ENCODE results near the gene WNT3A. TPM values are rescaled to one million over a fixed set of nuclear protein-coding genes. Genes with fewer than 3 reads are reported as not detected.

Gene WNT3A
- total and polyA plus RNA-seq, 2 donors, result 0.02 TPM; not detected in 1

DNA sequence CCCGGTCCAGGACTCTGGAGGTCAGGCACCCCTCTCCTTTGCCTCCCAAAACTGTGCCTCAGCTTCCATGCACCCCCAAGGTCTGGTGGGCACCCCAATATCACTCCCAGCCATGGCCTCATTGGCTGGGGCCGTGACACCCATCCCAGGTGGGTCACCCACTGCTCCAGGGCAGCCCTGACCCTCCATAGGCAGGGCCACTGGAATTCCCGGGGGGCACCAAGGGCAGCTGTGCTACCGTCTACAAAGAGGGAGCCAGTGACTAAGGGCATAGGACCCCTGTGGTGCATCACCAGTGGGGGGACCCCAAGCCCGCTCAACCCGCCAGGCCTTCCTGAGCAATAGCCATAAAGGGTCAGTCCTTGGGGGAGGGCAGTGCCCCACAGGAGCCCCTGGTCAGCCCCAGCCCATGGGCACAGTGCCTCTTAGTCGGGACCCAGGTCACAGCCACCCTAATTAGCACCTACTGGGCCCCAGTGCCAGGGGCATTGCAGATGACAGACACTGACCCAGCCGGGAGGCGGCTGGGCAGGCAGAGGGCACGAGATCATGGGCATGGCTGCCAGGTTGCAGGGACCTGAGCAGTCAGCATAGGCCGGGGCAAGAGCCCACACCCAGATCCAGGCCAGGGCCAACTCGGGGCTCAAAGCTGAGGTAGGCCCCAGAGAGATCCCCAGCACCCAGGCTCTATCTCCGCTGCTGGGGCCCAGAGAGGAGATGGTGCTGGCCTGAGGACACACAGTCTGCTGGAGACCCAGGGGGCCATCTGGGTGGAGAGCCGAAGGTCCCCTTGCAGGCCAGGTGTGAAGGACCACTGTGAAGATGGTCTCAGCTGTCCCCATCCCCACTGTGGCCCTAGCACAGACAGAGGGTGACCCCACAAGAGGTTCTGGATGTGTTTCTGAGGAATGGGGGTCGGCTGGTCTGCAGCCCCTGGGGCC is 56.7 kb downstream of the WNT3A start:
- Histone ChIP-seq H3K27me3 (ENCODE audit: control insufficient read depth in 2 of 2, insufficient read depth in 1 of 2, low read length in 1 of 2) (peaks cover 26 to 90% of the 10 kb centered on the region in 2 donors), H3K9me3 (ENCODE audit: control insufficient read depth in 2 of 2, insufficient read depth in 1 of 2, low read length in 1 of 2) (peaks cover 3 to 15% of the 10 kb centered on the region in 2 donors), H3K27ac (ENCODE audit: low read depth in 1 of 2, low read length in 1 of 2) (no peak overlapping the region), H3K36me3 (ENCODE audit: control insufficient read depth in 2 of 2, insufficient read depth in 2 of 2, low read length in 1 of 2) (no peaks in the 10 kb centered on the region), H3K4me1 (ENCODE audit: control insufficient read depth in 2 of 2, insufficient read depth in 2 of 2, low read length in 2 of 2) (peaks cover 4 to 14% of the 10 kb centered on the region in 2 donors), H3K4me3 (ENCODE audit: low read length in 2 of 2) (no peak overlapping the region)
- WGBS, result 88% methylated on average over 15 of the region's 15 CpGs
- DNase-seq (ENCODE audit: low read depth in 6 of 9, low spot score in 9 of 9), result no peak

DNA sequence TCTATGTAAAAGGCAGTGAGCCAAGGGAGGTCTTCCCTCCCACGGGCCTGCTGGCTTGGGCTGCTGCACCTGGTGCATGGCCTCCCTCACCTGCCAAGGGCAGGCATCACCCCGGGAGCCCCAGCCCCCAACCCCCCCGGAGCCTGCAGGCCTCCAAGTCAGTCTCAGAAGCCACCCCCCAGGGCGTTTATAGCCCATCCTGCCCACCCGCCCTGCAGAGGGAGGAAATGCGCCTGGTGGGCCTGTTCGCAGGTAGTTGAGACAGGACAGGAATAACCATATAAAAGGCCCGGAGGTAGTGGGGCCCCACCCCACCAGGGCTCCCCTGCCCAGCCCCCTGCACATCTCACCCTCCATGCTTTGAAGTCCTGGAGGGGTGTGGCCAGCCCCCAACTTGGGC is 57.5 kb downstream of the WNT3A start:
- DNase-seq (ENCODE audit: low read depth in 6 of 9, low spot score in 9 of 9), result no peak
- no peaks in the 10 kb centered on the region for H3K36me3 ChIP-seq (ENCODE audit: control insufficient read depth in 2 of 2, insufficient read depth in 2 of 2, low read length in 1 of 2)
- H3K4me1 ChIP-seq (ENCODE audit: control insufficient read depth in 2 of 2, insufficient read depth in 2 of 2, low read length in 2 of 2), result peaks cover 4 to 12% of the 10 kb centered on the region in 2 donors
- 71% methylated on average over 8 of the region's 8 CpGs for WGBS
- H3K4me3 ChIP-seq (ENCODE audit: low read length in 2 of 2), result no peak overlapping the region
- H3K9me3 ChIP-seq (ENCODE audit: control insufficient read depth in 2 of 2, insufficient read depth in 1 of 2, low read length in 1 of 2), result peaks cover 3 to 13% of the 10 kb centered on the region in 2 donors
- H3K27me3 ChIP-seq (ENCODE audit: control insufficient read depth in 2 of 2, insufficient read depth in 1 of 2, low read length in 1 of 2), result peaks cover 20 to 90% of the 10 kb centered on the region in 2 donors
- no peak overlapping the region for H3K27ac ChIP-seq (ENCODE audit: low read depth in 1 of 2, low read length in 1 of 2)

- Histone ChIP-seq H3K36me3 (ENCODE audit: control insufficient read depth in 2 of 2, insufficient read depth in 2 of 2, low read length in 1 of 2) (no peaks in the 10 kb centered on the region), H3K9me3 (ENCODE audit: control insufficient read depth in 2 of 2, insufficient read depth in 1 of 2, low read length in 1 of 2) (peaks cover 0 to 8% of the 10 kb centered on the region in 2 donors), H3K27ac (ENCODE audit: low read depth in 1 of 2, low read length in 1 of 2) (no peak overlapping the region), H3K27me3 (ENCODE audit: control insufficient read depth in 2 of 2, insufficient read depth in 1 of 2, low read length in 1 of 2) (peaks cover 14 to 89% of the 10 kb centered on the region in 2 donors), H3K4me3 (ENCODE audit: low read length in 2 of 2) (no peak overlapping the region), H3K4me1 (ENCODE audit: control insufficient read depth in 2 of 2, insufficient read depth in 2 of 2, low read length in 2 of 2) (peaks cover 0 to 6% of the 10 kb centered on the region in 2 donors)
- DNase-seq (ENCODE audit: low read depth in 6 of 9, low spot score in 9 of 9), result no peak
- WGBS, result 87% methylated on average over 15 of the region's 15 CpGs
These were observed 58.1 kb downstream of the WNT3A start for GRCh38 chr1:228064741-228065542.

- H3K27me3 ChIP-seq (ENCODE audit: control insufficient read depth in 2 of 2, insufficient read depth in 1 of 2, low read length in 1 of 2), result peaks cover 6 to 88% of the 10 kb centered on the region in 2 donors
- no peak for DNase-seq (ENCODE audit: low read depth in 6 of 9, low spot score in 9 of 9)
- 85% methylated on average over 15 of the region's 15 CpGs for WGBS
These were observed 58.9 kb downstream of the WNT3A start for GRCh38 chr1:228065543-228066347.

GRCh38 chr1:228066416-228066815 is 59.6 kb downstream of the WNT3A start:
- Histone ChIP-seq H3K4me3 (ENCODE audit: low read length in 2 of 2) (no peak overlapping the region), H3K27me3 (ENCODE audit: control insufficient read depth in 2 of 2, insufficient read depth in 1 of 2, low read length in 1 of 2) (peaks cover under 1 to 86% of the 10 kb centered on the region in 2 donors), H3K27ac (ENCODE audit: low read depth in 1 of 2, low read length in 1 of 2) (no peak overlapping the region), H3K9me3 (ENCODE audit: control insufficient read depth in 2 of 2, insufficient read depth in 1 of 2, low read length in 1 of 2) (no peaks in the 10 kb centered on the region), H3K4me1 (ENCODE audit: control insufficient read depth in 2 of 2, insufficient read depth in 2 of 2, low read length in 2 of 2) (no peaks in the 10 kb centered on the region), H3K36me3 (ENCODE audit: control insufficient read depth in 2 of 2, insufficient read depth in 2 of 2, low read length in 1 of 2) (no peaks in the 10 kb centered on the region)
- WGBS, result 43% methylated on average over 4 of the region's 4 CpGs
- DNase-seq (ENCODE audit: low read depth in 6 of 9, low spot score in 9 of 9), result no peak

More at GRCh38 chr1:228065543-228066347, 58.9 kb downstream of the WNT3A start:
- Histone ChIP-seq H3K4me3 (ENCODE audit: low read length in 2 of 2) (no peak overlapping the region), H3K36me3 (ENCODE audit: control insufficient read depth in 2 of 2, insufficient read depth in 2 of 2, low read length in 1 of 2) (no peaks in the 10 kb centered on the region), H3K4me1 (ENCODE audit: control insufficient read depth in 2 of 2, insufficient read depth in 2 of 2, low read length in 2 of 2) (no peaks in the 10 kb centered on the region), H3K9me3 (ENCODE audit: control insufficient read depth in 2 of 2, insufficient read depth in 1 of 2, low read length in 1 of 2) (no peaks in the 10 kb centered on the region), H3K27ac (ENCODE audit: low read depth in 1 of 2, low read length in 1 of 2) (no peak overlapping the region)

GRCh38 chr1:228066891-228067654 is 60.3 kb downstream of the WNT3A start:
- 67% methylated on average over 10 of the region's 10 CpGs for WGBS
- H3K27me3 ChIP-seq (ENCODE audit: control insufficient read depth in 2 of 2, insufficient read depth in 1 of 2, low read length in 1 of 2), result peaks cover 0 to 83% of the 10 kb centered on the region in 2 donors
- no peak for DNase-seq (ENCODE audit: low read depth in 6 of 9, low spot score in 9 of 9)

GRCh38 chr1:228068359-228068758 is 61.6 kb downstream of the WNT3A start:
- Histone ChIP-seq H3K27me3 (ENCODE audit: control insufficient read depth in 2 of 2, insufficient read depth in 1 of 2, low read length in 1 of 2) (peaks cover 0 to 83% of the 10 kb centered on the region in 2 donors), H3K27ac (ENCODE audit: low read depth in 1 of 2, low read length in 1 of 2) (no peak overlapping the region)
- 81% methylated on average over 7 of the region's 7 CpGs for WGBS

More at GRCh38 chr1:228066891-228067654, 60.3 kb downstream of the WNT3A start:
- no peak overlapping the region for H3K27ac ChIP-seq (ENCODE audit: low read depth in 1 of 2, low read length in 1 of 2)
- H3K9me3 ChIP-seq (ENCODE audit: control insufficient read depth in 2 of 2, insufficient read depth in 1 of 2, low read length in 1 of 2), result no peaks in the 10 kb centered on the region
- H3K4me1 ChIP-seq (ENCODE audit: control insufficient read depth in 2 of 2, insufficient read depth in 2 of 2, low read length in 2 of 2), result no peaks in the 10 kb centered on the region
- H3K36me3 ChIP-seq (ENCODE audit: control insufficient read depth in 2 of 2, insufficient read depth in 2 of 2, low read length in 1 of 2), result no peaks in the 10 kb centered on the region
- H3K4me3 ChIP-seq (ENCODE audit: low read length in 2 of 2), result no peak overlapping the region

DNA sequence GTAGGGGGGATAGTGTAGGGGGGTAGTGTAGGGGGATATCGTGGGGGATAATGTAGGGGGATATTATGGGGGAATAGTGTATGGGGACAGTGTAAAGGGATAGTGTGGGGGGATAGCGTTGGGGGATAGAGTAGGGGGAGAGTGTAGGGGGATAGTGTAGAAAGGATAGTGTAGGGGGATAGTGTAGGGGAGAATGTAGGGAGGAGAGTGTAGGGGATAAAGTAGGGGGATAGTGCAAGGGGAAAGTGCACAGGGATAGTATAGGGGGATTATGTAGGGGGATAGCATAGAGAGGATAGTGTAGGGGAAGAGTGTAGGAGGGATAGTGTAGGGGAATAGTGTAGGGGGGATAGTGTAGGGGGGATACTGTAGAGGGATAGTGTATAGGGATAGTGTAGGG is 63.4 kb downstream of the WNT3A start:
- H3K4me1 ChIP-seq (ENCODE audit: control insufficient read depth in 2 of 2, insufficient read depth in 2 of 2, low read length in 2 of 2), result no peaks in the 10 kb centered on the region
- no peak overlapping the region for H3K4me3 ChIP-seq (ENCODE audit: low read length in 2 of 2)
- no peak overlapping the region for H3K27ac ChIP-seq (ENCODE audit: low read depth in 1 of 2, low read length in 1 of 2)
- no peaks in the 10 kb centered on the region for H3K9me3 ChIP-seq (ENCODE audit: control insufficient read depth in 2 of 2, insufficient read depth in 1 of 2, low read length in 1 of 2)
- no peak for DNase-seq (ENCODE audit: low read depth in 6 of 9, low spot score in 9 of 9)
- peaks cover 0 to 81% of the 10 kb centered on the region in 2 donors for H3K27me3 ChIP-seq (ENCODE audit: control insufficient read depth in 2 of 2, insufficient read depth in 1 of 2, low read length in 1 of 2)
- 53% methylated on average over 2 of the region's 2 CpGs for WGBS
- H3K36me3 ChIP-seq (ENCODE audit: control insufficient read depth in 2 of 2, insufficient read depth in 2 of 2, low read length in 1 of 2), result no peaks in the 10 kb centered on the region

More at GRCh38 chr1:228068359-228068758, 61.6 kb downstream of the WNT3A start:
- Histone ChIP-seq H3K4me3 (ENCODE audit: low read length in 2 of 2) (no peak overlapping the region), H3K36me3 (ENCODE audit: control insufficient read depth in 2 of 2, insufficient read depth in 2 of 2, low read length in 1 of 2) (no peaks in the 10 kb centered on the region), H3K9me3 (ENCODE audit: control insufficient read depth in 2 of 2, insufficient read depth in 1 of 2, low read length in 1 of 2) (no peaks in the 10 kb centered on the region), H3K4me1 (ENCODE audit: control insufficient read depth in 2 of 2, insufficient read depth in 2 of 2, low read length in 2 of 2) (no peaks in the 10 kb centered on the region)
- DNase-seq (ENCODE audit: low read depth in 6 of 9, low spot score in 9 of 9), result no peak
